ENCODE results near the gene SLC25A20. TPM values are rescaled to one million over a fixed set of nuclear protein-coding genes. Genes with fewer than 3 reads are reported as not detected.

Gene SLC25A20
- total RNA-seq, 1 experiment from 2014 or later: 20.5 TPM

DNA sequence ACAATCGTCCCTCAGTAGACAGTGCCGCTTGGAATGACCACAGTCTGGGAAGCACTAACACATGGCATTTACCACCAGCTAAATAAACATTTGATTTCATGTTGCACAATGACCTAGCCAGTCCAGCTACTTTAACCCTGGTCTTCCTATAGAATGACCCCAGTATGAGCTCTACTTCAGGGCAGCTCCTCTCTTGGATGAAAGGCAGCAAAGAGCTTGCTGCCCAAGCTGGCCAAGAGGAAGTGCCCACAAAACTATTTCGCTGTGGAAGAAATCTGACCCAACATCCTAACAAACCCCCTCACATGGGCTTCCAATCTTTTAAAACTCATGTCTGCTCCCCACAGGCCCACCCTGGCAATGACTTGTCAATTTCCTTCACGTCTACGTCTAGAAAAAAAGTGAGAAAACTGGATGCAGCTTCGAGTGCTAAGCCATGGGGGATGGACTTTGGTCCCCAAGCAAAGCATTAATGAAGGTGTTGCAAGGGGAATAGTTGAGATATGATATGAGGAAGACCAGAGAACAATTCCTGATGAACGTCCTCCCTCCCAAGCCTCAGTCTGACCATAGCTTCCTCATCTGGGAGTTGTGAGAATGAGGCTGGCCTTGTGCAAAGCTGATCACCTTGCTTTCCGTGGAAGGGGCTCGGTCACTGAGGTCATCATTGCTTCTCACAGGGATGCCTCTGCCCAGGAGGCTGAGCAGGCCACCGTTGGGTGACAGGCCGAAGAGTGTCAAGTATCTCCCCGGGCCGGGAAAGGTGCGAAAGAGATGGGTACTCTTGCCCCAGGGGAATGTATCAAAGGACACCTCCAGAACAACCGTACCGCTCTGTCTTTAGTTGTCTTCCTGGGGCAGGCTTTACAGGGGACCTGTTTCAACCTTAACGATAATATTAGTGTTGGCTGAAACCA, 964 bp downstream of the SLC25A20 start:
- DNase-seq (ENCODE audit: low read depth): no peak

DNA sequence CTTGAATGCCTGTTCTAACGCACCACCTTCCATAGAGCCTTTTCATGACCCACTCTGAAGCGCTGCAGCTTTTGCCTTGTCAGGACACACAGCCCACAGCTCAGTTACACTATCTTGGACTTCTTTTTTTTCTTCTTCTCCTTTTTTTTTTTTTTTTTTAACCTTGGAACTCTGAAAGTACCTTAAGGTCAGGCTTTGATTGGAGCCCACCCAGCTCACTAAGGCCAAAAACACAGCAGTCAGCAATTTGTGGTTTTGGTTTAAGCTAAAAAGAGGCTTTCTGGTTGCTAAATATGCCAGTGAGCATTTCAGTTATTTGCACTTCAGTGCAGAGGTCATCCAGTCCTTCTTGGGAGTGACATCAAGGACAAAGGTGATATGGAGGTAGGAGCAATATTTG, 1.7 kb downstream of the SLC25A20 start:
- DNase-seq (ENCODE audit: low read depth): no peak

DNA sequence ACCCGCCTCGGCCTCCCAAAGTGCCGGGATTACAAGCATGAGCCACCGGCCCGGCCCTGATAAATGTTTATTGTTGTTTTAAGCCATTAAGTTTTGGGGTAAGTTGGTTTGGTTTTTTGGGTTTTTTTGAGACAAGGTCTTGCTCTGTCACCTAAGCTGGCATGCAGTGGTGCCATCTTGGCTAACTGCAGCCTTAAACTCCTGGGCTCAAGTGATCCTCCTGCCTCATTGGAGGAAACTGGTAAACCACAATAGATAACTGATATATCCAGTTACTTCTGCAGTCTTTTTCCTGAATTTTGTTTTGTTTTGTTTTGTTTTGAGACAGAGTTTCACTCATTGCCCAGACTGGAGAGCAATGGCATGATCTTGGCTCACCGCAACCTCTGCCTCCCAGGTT, 4.2 kb downstream of the SLC25A20 start:
- no peak for DNase-seq (ENCODE audit: low read depth)

DNA sequence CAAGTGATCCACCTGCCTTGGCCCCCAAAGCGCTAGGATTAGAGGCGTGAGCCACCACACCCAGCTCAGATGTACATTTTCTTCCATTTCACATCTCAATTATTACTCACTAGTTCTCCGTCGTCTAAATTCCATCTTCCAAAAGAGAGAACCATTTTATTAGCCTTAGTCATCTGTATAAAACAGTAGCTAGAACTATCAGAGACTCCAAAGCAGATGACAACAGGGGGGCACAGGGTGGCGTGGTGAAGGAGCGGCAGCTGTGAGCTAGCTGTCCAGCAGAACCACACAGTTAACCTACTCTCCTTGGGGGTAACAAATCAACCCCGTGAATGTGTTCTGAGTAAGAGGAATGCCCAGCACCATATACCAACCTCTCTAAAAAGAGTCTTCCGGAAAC, 7.1 kb downstream of the SLC25A20 start:
- no peak for DNase-seq (ENCODE audit: low read depth)

DNA sequence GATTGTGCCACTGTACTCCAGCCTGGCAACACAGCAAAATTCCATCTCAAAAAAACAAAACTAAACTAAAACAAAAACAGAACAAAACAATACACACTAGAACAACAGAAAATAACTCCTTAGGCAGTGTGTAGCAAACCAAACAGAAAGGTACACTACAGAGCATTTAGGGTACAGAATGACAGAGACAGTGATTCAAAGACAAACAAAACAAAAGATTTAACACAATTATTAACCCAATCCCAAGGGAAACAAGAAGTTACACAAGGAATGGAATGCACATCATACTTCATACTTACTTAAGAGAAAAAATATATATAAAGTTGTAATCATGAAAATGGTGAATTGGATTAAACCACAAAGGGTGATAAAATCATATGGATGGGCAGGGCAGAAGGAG, 12.9 kb downstream of the SLC25A20 start:
- DNase-seq (ENCODE audit: low read depth): no peak

DNA sequence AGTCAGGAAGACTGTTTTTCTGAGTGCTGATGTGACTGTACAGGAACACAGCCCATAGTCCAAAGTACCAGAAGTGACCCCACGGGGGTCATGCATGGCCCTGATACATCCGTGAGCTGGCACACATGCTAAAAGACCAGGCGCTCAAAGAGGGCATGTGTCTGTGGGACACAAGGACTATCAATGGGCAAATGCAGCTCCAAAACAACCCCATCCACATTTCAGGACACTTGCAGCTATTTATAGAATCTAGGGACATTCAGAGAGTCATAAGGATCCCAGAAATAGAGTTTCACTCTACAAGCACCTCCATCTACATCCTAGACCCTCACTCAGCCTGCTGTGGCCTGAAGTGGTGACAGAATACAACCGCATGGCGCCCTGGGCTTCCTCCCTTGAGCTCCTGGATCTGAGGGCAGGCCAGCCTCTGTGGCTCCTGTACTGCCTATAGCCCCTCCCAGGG, 17.0 kb downstream of the SLC25A20 start:
- DNase-seq (ENCODE audit: low read depth): no peak

DNA sequence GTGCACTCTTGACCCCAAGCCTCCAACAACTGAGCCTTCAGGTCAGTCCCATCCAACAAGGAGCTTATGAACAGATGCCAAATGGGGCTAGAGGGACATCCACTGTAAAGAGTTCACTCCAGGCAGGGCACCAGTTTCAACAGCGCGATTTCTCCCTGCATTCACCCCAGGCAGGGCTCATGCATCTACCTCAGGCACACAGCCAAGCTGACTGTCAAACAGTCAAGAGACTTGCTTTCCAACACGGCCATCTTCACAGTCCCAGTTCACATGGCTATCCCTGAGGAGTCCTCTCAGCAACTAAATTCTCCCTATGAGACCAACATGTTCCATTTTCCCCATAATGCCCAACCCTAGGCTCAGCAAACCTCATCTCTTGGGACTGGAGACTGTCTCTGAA, 17.7 kb downstream of the SLC25A20 start:
- no peak for DNase-seq (ENCODE audit: low read depth)

DNA sequence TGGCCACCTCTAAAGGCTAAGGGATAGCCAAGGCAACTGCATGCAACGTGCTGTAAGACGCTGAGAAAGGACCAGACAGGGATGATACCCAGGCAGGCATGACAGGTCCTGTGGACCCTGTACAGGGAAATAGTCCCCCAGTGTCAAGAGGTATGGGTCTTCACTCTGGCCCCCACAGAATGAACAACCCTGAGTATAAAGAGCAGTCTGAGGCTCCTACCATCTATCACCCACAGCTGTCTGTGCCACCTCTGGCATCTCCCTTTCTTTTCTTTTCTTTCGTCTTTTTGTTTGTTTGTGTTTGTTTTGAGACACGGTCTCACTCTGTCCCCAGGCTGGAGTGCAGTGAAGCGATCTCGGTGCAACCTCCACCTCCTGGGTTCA, 18.7 kb downstream of the SLC25A20 start:
- no peak for DNase-seq (ENCODE audit: low read depth)

DNA sequence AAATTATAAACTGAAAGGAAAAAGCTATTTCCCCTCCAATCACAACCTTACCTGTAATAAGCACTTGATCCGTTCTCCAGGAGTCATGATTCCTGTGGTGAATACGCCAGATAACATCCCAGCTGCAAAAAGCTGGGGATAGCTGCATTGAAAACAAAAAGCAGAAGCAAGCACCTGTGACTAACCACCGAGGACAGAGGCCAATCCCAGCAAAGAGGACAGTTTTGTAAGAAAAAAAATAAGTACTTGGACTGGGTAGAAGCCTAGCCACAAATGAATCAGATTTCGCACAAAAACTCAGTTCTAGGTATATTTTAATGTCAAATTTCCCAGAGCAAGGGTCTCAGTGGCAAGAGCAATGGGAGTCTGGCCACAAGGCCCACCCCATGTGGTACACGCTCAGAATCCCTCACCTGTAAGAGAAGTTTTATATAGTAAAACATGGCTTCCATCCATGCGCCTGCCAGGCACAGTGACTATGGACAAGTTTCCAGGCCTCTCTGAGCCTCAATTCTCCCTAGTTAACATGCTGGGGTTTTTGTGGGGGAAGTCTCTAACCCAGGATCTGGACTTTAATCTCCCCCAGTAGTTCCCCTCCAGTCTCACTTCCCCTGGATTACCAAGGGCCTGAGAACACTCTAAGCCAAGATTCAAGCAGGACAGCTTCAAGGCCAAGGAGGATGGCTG, 19.2 kb downstream of the SLC25A20 start:
- no peak for DNase-seq (ENCODE audit: low read depth)

DNA sequence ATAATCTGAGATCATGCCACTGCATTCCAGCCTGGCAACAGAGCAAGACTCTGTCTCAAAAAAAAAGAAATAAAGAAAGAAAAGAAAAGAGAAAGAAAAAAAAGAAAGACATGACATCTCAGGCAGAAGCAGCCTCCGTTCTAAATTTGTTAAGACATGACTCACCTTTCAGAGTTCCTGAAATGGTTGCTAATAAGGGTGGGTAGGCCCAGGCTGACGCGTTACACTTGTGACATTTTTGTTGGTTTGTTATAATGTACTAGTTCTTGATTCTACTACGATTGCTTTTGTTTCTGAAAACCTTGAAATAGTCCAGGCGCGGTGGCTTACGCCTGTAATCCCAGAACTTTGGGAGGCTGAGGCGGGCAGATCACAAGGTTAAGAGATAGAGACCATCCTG, 21.0 kb downstream of the SLC25A20 start:
- DNase-seq (ENCODE audit: low read depth): no peak

DNA sequence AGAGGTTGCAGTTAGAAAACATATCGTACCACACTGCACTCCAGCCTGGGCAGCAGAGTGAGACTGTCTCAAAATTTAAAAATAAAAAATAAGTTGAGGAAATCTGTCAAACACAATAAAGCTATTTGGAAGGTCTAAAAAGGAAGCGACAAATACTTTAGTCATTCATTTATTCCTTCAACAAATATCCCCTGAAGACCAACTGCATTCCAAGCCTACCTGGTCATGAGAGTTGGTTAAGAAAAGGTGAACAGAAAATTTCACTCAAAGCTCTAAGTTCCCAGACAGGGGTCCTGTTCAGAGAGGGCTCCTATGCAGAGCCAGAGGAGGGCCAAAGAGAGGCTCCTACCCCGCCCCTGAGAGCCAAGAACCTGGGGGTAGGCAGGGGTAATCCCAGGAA, 35.6 kb downstream of the SLC25A20 start:
- no peak for DNase-seq (ENCODE audit: low read depth)

DNA sequence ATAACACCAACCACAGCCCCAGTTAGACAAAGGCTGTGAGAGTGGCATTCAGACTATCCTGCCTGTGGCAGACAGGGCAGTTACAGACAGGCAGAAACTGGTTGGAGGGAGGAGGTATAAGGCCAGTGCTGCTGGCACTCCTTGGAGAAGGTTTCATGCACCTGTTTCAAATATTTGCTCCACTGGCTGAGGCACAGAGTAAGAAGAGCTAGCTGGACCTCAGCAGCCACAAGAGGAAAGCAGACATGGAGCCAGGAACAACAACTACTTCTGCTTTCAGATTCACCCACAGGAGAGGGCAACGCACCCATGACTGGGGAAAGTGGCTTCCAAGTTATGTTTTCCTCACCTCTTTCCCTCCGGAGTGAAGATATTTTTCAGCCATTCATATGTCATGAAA, 39.5 kb downstream of the SLC25A20 start:
- DNase-seq (ENCODE audit: low read depth): no peak

DNA sequence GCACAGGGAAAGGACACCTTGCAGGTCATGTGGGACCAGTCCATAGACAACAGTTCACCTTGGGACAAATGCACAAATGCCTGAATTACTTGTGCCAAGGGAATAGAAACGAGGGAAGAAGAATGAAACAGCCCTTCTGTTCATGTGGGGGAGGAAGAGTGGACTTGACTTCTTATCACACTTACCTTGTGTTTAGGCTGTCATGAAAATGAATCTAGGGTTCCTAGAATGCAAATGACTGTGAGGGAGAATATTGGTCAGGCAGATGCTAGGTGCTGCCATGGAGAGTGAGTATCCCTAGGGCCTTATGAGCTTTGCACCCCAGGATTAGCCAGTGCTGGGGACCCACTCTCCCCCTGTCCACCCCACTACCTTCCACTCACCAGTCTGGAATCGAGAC, 40.0 kb downstream of the SLC25A20 start:
- no peak for DNase-seq (ENCODE audit: low read depth)

DNA sequence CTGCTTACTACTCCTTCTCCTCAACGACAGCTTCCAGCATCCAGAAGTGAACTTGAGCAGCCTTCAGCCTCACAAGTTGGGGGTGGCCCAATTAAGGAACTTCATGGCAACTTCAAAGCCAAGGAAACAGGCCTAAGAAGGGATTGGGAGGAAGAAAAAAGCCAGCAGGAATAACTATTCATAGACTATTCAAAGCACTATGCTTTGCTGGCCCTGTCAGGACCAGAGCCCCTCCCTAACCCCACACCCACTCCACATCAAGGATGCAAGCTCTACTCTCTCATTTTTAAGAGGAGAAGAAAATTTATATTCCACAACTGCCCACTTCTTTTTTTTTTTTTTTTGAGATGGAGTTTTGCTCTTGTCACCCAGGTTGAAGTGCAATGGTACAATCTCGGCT, 41.0 kb downstream of the SLC25A20 start:
- no peak for DNase-seq (ENCODE audit: low read depth)

DNA sequence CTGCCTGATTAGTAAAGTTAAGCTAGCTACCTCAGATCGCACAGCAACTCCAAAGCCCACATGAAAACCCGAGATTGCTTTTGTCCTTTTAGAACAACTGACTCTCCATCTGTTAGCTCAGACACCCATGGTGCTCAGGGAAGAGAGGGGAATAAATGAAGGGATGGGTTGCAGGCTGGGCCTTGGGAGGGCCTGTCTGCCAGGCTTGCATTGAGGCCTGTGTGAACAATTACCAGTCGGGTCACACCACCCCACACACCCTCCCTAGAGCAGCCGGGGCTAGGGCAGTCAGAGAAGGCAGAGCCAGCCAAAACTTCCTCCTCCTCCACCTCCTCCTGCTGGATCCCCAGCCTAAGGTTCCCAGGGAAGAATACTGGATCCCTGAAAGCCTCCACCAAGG, 42.2 kb downstream of the SLC25A20 start:
- DNase-seq (ENCODE audit: low read depth): no peak

DNA sequence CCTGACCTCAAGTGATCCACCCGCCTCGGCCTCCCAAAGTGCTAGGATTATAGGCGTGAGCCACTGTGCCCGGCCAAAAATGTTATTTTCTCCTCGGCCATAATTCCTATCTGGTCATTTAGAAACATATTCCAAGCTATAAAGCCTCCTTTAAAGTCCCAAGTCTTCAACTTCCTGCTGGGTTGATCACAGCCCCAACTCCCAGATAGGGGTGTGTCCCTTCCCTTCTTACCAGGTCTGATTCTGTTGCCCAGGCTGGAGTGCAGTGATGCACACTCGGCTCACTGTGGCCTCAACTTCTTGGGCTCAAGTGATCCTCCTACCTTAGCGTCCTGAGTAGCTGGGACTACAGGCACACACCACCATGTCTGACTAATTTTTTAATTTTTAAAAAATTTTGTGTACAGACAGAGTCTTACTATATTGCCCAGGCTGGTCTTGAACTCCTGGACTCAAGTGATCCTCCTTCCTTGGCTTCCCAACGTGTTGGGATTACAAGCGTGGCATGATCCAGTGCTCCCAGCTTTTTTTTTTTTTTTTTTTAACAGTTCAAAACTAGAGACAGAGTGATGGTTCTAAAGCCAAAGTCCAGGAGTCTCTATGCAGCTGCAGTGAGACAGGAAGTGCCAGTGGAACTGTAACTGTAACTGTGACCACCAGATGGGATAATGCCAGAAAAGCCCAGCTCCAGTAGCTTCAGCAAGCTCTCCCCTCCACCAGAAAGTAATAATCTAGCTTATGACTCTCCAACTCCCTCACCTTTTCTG, 42.8 kb downstream of the SLC25A20 start:
- DNase-seq (ENCODE audit: low read depth): no peak

DNA sequence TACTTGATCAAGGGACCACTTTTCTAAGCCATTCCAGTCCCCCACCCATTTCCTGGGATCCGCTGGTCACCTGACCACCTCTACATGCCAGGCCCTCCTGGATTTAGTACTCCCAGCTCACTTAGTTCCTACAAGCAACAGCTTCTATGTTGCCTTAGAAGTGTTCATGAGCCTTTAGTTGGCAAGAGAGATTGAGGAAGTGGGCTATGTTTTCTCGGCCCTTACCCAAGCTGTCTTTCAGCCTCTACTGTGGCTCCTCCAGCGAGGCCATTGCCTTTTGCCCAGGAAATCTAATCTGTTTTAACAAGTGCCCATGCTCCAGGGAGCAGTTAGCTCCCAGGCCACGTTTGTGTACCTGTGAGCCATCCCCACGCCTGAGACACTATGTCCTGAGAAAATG, 46.5 kb downstream of the SLC25A20 start:
- no peak for DNase-seq (ENCODE audit: low read depth)

DNA sequence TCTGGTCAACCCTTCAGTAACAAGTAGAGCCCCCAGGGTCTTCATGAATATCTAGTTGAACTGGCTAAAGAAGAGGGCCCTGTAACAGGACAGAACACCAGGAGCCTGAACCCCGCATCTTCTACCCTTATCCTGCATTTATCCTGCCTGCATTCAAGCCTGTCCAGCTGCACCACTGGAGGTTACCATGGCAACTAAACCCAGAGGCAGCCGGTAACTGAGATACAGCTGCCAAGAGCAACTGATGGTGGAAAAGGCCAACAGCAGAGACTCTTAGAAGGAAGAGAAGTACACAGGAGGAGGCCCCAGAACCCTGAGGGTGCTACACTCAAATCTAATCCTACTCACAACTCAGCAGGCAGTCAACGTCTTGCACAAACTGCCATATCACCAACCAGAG, 47.3 kb downstream of the SLC25A20 start:
- no peak for DNase-seq (ENCODE audit: low read depth)

DNA sequence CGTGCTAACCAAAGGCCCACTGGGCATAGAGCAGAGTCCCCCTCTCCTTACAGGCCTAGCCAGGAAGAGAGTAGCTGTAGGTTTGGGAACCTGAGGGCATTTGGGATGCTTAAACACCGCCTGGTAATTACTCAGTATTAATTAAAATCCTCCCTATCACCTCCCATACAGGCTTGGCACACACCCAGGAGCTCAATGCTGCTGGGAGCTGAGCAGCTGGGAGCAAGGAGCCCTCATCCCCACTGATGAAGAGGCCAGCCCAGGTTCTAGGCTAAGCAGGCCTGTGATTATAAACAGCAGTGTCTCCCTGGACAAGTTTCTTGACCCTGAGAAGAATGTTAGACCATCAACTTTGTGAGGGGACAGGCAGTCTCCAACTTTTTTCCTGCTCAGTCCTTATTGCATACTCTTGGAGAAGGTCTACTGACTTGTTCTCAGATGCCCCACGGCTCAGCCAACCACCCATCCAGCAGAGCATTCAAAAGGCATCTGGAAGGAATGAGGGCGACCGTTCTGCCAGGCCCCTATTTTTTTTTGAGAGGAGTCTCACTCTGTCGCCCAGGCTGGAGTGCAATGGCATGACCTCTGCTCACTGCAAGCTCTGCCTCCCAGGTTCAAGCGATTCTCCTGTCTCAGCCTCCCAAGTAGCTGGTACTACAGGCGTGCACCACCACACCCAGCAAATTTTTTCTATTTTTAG, 49.7 kb downstream of the SLC25A20 start:
- DNase-seq (ENCODE audit: low read depth): no peak

DNA sequence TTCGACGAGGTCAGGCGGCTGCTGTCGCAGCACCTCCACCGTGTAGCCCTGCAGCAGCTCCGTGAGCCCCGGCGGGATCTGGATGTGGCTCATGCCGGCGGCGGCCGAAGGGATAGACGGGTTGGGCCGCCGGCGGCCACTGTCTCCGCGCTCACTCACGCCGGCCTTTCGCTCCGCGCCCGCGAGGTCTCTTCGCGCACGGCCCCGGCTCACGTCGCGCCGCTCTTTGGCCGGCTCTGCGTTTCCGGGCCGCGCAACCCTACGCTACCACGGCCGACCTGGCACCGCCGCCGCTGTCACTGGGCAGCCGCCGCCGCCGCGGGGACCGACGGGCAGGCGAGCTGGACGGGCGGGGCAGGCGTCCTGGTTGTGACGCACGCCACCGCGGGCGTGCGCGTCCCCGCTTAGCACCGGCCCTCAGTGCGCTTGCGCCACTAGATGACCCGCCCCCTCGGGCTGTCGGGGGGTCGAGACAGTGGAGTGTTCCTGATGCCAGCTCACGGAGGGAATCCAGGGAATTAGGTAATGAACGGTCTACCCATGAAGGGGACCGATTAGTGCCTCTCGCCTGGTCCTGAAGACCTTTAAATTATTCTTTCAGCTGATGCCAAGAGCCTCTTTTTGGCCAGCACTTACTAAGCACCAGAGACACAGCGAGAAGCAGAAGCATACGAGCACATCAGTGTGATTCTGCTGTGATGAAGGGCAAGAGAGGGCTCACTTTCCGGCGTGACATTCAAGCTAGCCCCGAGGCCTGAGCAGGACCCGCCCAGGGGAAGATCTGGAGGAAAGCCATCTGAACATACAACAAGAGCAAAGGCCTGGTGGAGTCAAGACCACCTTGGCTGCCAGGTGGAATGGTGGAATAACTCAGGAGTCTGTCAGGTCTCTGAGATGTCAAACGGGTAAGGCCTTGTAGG, 50.9 kb downstream of the SLC25A20 start, which contains the start of gene PRKAR2A:
Gene PRKAR2A, minus strand, starts transcription at position 371 of the 920 bp plus-strand sequence. Its CDS starts 278 bp downstream, at position 93.
- peak; percentile 91 for DNase-seq (ENCODE audit: low read depth)
